Skin of body (tissue), 2 donors: ENCODE measurements around the gene CCDC27. TPM values are rescaled to one million over a fixed set of nuclear protein-coding genes. Genes with fewer than 3 reads are reported as not detected.

Experiments used
- DNase-seq: peaks from one replicate; lab custom pipeline; 2025; lab: John Stamatoyannopoulos, UW
- total RNA-seq: library from RNA; depleted of rRNA; stranded (reverse); fragments of >200 nt; gene quantifications from one replicate; pipeline ENCODE4 v1.2.3, GENCODE V29; 2014

Gene CCDC27
- total RNA-seq, 1 donor from 2014 or later, result not detected

GRCh38 chr1:3750741-3751140 is 1.5 kb upstream of the CCDC27 start:
- no peak for DNase-seq

DNA sequence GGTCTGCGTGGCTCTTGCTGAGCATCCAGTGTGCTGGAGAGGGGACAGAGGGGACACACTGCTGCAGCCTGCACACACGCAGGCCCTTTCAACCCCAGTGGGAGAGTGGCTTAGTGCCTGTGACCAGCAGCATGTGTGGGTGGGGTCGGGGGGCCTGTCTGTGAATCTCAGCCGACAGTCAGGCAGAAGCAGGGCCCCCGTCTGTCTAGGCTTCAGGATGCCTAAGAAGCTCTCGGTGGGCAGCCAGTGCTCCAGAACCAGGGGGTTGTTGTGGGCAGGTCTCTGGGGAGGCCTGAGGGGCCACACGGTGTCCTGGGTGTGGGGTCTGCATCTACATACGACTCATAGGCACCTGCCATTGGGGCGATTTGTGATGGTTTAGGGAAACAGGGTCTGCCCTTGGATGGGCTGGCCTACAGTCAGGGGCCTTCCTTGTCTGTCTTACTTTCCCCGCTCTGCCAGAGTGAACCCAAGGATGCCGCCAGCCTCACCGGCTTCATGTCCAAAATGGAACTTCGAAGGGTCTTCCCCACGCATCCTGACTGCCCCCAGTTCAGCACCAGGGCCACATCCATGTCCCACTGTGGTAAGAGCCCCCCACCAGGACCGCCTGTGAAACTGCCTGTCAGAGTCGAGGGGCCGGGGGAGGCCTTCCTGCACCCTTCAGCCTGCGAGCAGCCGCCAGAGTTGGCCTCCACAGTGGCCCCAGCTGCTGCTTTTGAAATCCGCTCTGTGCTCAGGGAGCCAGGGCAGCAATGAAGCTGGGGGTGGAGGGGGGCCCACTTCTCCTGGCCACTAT is 1.6 kb downstream of the CCDC27 start:
- no peak for DNase-seq

DNA sequence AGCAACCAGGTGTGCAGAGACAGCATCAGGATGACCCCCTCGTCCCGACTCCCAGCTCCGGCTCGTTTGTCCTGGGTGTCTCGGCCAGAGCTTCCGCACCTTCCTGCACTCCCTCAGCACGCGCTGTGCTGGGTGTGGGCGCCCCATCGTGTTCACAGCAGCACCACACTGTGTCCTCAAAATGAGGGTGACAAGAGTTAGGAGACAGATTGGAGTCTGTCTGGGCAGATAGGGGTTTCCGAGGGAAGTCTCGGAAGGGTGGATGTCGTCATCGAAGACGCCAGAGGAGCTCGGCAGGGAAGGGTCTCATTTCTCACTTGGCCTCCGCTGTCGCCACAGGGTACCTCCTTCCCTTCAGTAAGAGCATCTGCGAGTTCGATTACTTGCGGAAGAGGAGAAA is 4.1 kb downstream of the CCDC27 start:
- DNase-seq, result no peak

- no peak for DNase-seq
Observed at GRCh38 chr1:3759164-3759563, 6.9 kb downstream of the CCDC27 start.

DNA sequence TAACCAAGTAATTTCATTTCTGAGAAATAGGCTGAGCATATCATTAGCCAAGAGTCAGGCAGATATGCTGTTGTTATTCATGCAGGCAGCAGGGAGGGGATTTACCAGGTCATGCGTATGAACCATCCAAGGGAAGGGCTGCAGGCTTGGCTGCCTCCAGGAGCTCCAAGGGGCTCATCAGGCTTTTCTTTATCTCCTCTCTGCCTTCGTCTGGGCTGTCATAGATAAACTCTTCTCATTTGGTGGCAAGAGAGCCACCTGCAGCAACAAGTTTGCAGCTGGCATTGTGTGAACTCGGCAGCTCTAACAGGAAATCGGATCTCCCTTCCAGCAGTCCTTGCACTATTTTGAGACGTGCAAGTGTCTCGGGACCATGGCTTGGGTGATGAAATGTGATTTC is 7.5 kb downstream of the CCDC27 start:
- DNase-seq, result no peak

GRCh38 chr1:3761296-3762010 is 9.2 kb downstream of the CCDC27 start:
- no peak for DNase-seq

DNA sequence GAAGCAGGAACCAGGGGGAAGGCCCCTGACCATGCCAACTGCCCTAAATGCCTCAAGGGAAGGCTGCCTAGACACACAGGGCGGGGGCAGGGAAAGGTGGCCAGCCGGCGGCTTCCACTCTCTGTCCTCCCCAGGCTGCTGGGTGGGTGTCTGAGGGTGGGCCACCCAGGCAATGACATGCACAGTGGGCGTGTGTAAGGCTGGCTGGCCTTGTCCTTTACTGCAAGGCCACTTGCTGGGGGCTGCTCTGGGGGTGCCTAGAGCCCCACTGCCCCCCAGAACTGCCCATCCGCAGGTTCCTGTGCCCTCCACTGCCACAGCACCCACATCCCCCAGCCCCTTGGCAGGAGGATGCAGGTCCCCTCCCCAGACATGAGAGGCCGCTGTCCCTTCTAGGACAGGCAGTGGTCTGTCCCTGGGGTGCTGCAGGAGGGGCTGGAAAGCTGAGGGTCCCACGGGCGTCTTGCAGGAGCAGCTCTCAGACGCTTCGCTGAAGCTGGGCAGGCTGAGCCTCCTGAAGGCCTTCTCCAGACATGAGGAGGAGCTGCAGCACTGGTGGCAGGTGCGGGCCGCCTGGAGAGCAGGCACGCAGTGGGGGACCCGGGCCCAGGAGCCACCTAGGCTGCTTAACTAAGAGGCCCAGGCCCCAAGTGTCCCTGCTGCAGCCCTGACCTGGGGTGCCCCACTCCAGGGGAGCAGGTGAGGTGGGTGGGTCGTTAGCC is 10.1 kb downstream of the CCDC27 start:
- DNase-seq, result no peak

- DNase-seq, result no peak
Observed at GRCh38 chr1:3762873-3763228, 10.6 kb downstream of the CCDC27 start.

DNA sequence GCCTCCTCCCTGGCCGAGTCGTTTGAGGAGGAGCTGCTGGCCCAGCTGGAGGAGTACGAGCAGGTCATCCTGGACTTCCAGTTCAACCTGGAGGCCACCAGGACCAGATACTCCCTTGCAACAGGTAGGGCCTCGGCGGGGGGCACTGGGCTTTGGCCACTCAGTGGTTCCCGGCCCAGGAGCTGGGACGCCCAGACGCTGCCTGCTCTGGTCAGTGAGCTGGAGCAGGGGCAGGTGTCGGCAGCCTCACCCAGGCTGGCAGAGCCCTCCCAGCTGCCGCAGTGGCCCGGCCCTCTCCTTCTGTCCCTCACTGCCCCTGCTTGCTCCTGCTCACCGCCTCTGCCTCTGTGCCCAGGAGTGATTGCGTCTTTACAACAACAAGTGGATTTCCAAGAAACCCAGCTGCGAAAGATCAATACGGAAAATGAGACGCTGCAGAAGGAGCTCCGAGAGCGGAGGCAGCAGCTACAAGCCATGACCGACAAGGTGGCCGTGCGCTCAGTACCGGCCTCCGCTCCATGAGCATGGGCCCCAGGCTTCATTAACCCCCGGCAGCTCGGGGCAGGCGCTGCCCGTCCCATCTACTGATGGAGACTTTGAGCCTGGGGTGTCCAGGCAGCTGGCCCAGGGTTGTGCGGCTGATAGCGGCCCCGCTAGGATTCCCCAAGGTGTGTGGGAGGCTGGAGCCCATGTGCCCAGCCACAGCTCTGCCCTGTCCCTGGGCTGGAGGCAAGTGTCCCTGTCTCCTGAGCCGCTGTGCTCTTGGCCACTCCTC is 11.3 kb downstream of the CCDC27 start:
- DNase-seq, result no peak

DNA sequence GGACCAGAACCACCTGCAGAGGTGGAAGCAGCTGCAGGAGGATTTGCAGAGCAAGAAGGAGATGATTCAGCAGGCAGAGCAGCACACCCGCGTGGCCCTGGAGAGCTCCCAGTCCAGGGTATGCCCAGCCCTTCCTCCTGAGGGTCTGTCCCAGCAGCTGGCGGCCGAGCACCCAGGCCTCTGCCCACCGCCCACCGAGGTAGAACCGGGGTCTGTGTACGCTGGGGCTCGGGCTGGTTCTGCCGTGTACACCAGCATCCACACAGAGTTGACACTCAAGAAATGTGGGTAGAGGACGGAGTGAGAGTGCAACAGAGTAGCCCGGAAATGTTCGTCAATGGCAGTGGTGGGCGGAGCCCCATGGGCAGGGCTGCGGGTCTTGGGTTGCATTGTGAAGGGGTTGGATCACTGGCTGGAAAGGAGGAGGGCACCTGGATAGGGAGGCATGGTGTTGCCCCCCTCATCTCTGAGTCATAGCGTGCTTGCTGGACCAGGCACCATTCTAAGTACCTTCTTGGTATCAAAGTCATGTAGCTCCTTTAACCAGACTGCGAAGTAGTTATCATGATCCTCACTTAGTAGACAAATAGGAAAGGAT is 15.2 kb downstream of the CCDC27 start:
- no peak for DNase-seq

DNA sequence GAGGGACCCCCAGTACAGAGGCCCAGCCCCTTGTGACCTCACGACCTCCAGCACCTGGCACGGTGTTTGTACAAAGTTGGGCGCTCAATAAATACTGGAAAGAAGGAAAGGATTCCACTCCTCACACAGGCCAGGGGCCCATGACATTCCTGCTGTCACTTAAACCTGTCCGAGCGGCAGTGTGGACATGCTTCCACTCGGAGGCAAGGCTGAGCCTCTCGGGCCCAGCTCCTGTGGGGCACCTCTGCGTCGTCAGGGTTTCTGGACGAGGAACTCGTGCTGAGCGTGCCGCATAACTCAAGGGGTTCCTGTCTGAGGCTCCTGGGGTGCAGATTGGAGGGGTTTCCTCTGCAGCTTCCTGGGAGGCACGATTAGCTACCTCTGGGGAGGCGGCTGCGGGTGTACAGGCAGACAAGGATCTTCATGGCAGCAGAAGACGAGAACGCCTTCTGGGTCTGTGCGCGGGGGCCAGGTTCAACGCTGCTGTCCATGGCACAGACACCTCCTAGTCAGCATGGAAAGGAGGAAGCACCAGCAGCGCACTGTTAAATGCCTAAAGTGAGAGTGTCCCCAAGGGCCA is 16.7 kb downstream of the CCDC27 start:
- no peak for DNase-seq

GRCh38 chr1:3770047-3770765 is 18.0 kb downstream of the CCDC27 start:
- no peak for DNase-seq

- DNase-seq, result no peak
Observed at GRCh38 chr1:3771108-3772026, 19.1 kb downstream of the CCDC27 start.

GRCh38 chr1:3772027-3772714 is 19.9 kb downstream of the CCDC27 start:
- peak; percentile 29 for DNase-seq

DNA sequence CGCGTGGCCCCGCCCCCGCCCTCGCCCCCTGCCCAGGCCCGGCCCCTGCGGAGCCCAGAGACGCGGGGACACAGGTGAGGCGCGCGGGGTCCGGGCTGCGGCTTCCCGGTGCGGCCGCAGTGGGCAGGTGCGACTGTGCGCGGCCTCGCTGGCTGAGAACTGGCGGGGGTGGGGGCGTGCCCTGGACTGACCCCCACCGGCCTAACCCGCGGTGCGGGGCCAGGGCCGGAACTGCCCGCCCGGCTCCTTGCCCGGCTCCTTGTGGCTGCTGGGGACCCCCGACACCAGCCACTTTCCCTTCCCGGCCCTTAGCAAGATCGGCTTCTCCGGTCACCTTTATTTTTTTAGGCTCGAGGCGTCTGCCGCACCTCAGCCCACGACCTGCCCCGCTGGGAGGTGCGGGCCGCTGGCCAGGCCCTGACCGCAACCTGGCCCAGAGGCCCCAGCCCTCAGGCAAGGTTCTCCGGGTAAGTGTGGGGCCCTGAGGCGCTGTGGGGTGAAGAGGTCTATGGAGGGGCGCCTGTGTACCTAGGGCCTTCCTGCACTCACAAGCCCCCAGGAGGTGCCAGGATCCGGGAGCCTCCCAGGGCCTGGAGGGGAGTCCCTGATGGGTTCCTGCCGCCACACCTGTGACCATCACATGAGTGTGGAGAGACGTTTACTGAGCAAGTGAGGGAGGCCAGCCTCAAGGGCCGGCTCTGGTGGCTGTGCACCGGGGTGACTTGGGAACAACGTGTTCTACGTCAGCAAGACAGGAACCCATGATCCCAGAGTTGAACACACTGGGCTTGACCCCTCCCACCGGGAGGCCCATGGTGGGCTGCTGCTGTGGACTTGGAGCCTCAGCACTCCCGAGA is 20.7 kb downstream of the CCDC27 start, which contains the start of gene SMIM1:
Gene SMIM1 (plus strand): TSS at position 35 of the 857 bp plus-strand sequence. CDS start 2,625 bp downstream, outside the sequence.
- DNase-seq, result no peak

DNA sequence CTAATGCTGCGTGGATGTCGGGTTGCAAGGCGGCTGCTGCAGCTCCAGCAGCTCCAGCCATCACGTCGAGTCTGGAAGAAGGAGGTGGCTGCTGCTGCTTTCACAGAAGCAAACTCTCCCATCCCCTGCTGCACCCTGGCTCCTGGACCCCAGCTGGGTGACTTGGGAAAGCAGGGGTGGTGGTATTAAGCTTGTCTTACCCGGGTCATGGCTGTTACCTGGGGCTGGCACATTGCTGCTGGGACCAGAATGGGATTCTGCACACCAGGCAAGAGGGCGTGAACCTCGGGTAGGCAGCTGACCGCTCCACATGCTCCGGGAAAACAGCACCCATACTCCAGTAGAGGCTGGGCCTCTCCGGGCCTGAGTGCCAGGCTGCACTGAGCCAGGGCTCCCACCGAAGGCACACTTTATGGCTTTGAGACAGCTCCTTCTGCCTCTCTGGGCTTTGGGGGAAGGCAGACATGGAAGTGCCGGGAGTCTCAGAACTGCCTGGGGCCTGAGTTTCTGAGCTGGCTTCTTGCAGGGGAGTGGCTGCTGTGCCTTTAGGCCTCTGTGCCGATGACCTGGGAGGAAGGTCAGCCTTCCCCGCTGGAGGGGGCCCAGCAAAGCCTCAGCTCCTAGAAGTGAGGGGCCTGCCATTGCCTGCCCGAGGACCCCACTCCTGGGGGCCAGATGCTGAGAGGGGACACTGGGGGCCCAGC is 21.5 kb downstream of the CCDC27 start:
- no peak for DNase-seq
